Stomach (tissue), 9 donors: ENCODE results near the gene TLCD1. TPM values are rescaled to one million over a fixed set of nuclear protein-coding genes. Genes with fewer than 3 reads are reported as not detected.
"Not testable (repeated sequence)": the region's sequence is repeated elsewhere in the genome, so short reads cannot be mapped to it uniquely, and the experiment has no call there.

Experiments used
- DNase-seq, 2 donors: peaks; one replicate each; pipeline versions ENCODE4 v3.0.0 to v3.0.0-alpha.2; 2013 to 2019
- H3K27ac ChIP-seq, 5 donors: fragments of 200-600 bp in 4 of 5; sonication (generic) in 4 of 5; one replicate each; pipeline ENCODE4 v1.5.1; 2013 to 2019; ENCODE audit warnings: mild to moderate bottlenecking in 1 of 5, moderate library complexity in 1 of 5
- H3K27me3 ChIP-seq, 3 donors: fragments of 200-600 bp; sonication (generic); one replicate each; pipeline ENCODE4 v1.5.1; 2017 to 2019; ENCODE audit warnings: mixed run types in 1 of 3
- H3K36me3 ChIP-seq, 4 donors: fragments of 200-600 bp; sonication (generic); 1 replicate in 3 of 4; 2 replicates in 1 of 4; pipeline ENCODE4 v1.5.1; 2016 to 2019
- H3K4me1 ChIP-seq, 4 donors: fragments of 200-600 bp; sonication (generic); one replicate each; pipeline ENCODE4 v1.5.1; 2016 to 2019
- H3K4me3 ChIP-seq, 4 donors: fragments of 200-600 bp; sonication (generic) in 3 of 4; one replicate each; pipeline ENCODE4 v1.5.1; 2016 to 2019; ENCODE audit warnings: mild to moderate bottlenecking in 1 of 4
- H3K9me3 ChIP-seq, 4 donors: fragments of 200-600 bp; sonication (generic); one replicate each; pipeline ENCODE4 v1.5.1; 2016 to 2019
- EP300 ChIP-seq: sonication (generic); formaldehyde crosslinking; IDR thresholded peaks from one replicate; pipeline ENCODE4 v1.6.1; 2017; ENCODE audit warnings: antibody characterized with exemption
- POLR2A ChIP-seq, 4 donors: fragments of 450-650 bp; IDR thresholded peaks; one replicate each; pipeline ENCODE4 v1.6.1; 2016; ENCODE audit warnings: antibody characterized with exemption in 4 of 4, control low read depth in 2 of 4, mild to moderate bottlenecking in 1 of 4, moderate library complexity in 1 of 4
- POLR2AphosphoS5 ChIP-seq, 3 donors: sonication (generic); formaldehyde crosslinking; IDR thresholded peaks; one replicate each; pipeline ENCODE4 v1.6.1; 2016; ENCODE audit warnings: antibody characterized with exemption in 3 of 3
- WGBS, 5 donors: extraction: QIAGEN DNeasy Blood & Tissue Kit in 3 of 5; methylation state at CpG; one replicate each; pipeline versions ENCODE4 v1.1.5 to v1.1.7; 2013 to 2018; 5-methylcytosine and 5-hydroxymethylcytosine counted together
- intact Hi-C: fragments of 100-400 bp; cut with DNase I; formaldehyde crosslinking; loops from one replicate; pipeline ENCODE4 v1.15.1; 2023; ENCODE audit warnings: low total_unique reads
- polyA plus RNA-seq, 3 donors: library from polyadenylated mRNA; stranded (reverse); fragments of 200-250 nt; gene quantifications; one replicate each; pipeline ENCODE4 v1.2.3, GENCODE V29; 2013
- total RNA-seq, 5 donors: library from RNA; depleted of rRNA; stranded (reverse); fragments of >200 nt; gene quantifications; one replicate each; pipeline versions ENCODE4 v1.1.0 to v1.2.3, GENCODE V29; 2014 to 2016
- TF ChIP-seq, protein P1 (sequence below), 7 experiments: fragments of 450-650 bp in 4 of 7; fragments of 200-600 bp in 3 of 7; sonication (generic) in 3 of 7; IDR thresholded peaks; one replicate each; pipeline ENCODE4 v1.5.1; 2016 to 2019; ENCODE audit warnings: antibody characterized with exemption in 7 of 7, control low read depth in 2 of 7, mild to moderate bottlenecking in 1 of 7
- donor health status: healthy with polysubstance abuse.
- donor health status: Bipolar disorder and iron deficiency.
- donor health status: healthy.

The TLCD1 gene
- total and polyA plus RNA-seq, 8 donors: 2.6 to 21.0 (median 10.0) TPM; not detected in 2

DNA sequence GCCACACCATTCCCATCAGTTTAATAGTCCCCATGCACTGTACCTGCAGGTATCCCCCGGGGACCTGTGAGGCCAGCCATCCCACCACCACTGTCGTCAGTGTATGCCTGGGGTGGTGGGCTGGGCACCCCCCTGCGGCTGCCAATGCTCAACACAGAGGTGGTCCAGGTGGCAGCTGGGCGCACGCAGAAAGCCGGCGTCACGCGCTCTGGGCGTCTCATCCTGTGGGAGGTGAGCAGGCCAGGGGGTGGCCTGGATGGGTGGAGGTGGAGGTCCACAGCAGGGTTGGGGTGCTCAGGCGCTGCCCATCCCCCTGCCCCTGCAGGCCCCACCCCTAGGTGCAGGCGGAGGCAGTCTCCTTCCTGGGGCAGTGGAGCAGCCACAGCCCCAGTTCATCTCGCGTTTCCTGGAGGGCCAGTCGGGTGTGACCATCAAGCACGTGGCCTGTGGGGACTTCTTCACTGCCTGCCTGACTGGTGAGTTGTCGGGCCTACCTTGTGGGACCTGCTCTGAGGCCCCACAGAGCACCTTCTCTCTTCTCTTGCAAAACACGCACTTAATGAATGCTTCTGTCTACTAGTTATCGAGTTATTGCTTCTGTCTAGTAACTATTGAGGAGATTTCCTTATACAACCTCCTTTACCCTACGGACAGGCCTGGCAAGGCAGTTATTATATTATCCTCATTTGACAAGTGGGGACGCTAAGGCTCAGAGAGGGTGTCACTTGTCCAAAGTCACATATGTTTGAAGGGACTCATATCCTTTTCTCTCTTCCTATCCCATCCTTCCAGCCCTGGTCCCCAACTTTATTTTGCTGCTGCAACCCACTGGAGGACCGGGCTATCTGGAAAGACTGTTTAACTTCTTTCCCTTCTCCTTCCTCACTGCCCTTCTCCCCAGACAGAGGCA is 12.0 kb upstream of the TLCD1 start:
- Histone ChIP-seq H3K36me3 (peaks cover 0 to 14% (median 3%) of the 10 kb centered on the region in 4 donors), H3K27me3 (no peaks in the 10 kb centered on the region), H3K4me1 (peaks cover 6 to 22% (median 17%) of the 10 kb centered on the region in 4 donors), H3K27ac (no peak overlapping the region), H3K9me3 (no peaks in the 10 kb centered on the region), H3K4me3 (no peak overlapping the region)
- 68 to 79% (median 77%) methylated on average over 13 to 22 of the region's 22 CpGs for WGBS, 5 donors
- intact Hi-C loops: no loop called here
- DNase-seq: peak in 1 of 2 donors; percentile 66
- no peak for TF ChIP-seq POLR2A (IDR thresholded peaks at IDR 0.05)
- TF ChIP-seq, protein P1, sequence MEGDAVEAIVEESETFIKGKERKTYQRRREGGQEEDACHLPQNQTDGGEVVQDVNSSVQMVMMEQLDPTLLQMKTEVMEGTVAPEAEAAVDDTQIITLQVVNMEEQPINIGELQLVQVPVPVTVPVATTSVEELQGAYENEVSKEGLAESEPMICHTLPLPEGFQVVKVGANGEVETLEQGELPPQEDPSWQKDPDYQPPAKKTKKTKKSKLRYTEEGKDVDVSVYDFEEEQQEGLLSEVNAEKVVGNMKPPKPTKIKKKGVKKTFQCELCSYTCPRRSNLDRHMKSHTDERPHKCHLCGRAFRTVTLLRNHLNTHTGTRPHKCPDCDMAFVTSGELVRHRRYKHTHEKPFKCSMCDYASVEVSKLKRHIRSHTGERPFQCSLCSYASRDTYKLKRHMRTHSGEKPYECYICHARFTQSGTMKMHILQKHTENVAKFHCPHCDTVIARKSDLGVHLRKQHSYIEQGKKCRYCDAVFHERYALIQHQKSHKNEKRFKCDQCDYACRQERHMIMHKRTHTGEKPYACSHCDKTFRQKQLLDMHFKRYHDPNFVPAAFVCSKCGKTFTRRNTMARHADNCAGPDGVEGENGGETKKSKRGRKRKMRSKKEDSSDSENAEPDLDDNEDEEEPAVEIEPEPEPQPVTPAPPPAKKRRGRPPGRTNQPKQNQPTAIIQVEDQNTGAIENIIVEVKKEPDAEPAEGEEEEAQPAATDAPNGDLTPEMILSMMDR (IDR thresholded peaks at IDR 0.05): no peak

DNA sequence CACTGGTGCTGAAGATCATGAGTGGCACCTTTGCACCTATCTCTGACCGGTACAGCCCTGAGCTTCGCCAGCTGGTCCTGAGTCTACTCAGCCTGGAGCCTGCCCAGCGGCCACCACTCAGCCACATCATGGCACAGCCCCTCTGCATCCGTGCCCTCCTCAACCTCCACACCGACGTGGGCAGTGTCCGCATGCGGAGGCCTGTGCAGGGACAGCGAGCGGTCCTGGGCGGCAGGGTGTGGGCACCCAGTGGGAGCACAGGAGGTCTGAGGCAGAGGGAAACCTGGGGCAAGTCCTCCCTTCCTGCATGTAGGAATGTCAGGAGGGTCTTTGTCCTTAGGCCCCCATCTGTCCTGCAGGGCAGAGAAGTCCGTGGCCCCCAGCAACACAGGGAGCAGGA is 11.3 kb upstream of the TLCD1 start:
- H3K36me3 ChIP-seq: peaks cover 0 to 14% (median 3%) of the 10 kb centered on the region in 4 donors
- no peaks in the 10 kb centered on the region for H3K9me3 ChIP-seq
- H3K27me3 ChIP-seq: no peaks in the 10 kb centered on the region
- 93 to 99% (median 94%) methylated on average over 10 to 12 of the region's 12 CpGs for whole genome bisulfite sequencing, 5 donors
- TF ChIP-seq POLR2A (IDR thresholded peaks at IDR 0.05) (no peak), EP300 (no peak), POLR2AphosphoS5 (IDR thresholded peaks at IDR 0.05) (no peak)
- TF ChIP-seq, protein P1 (IDR thresholded peaks at IDR 0.05): no peak
- intact Hi-C loops: no loop called here
- H3K4me1 ChIP-seq: peaks cover 0 to 14% (median 10%) of the 10 kb centered on the region in 4 donors
- no peak overlapping the region for H3K4me3 ChIP-seq
- no peak for DNase-seq
- H3K27ac ChIP-seq: no peak overlapping the region

DNA sequence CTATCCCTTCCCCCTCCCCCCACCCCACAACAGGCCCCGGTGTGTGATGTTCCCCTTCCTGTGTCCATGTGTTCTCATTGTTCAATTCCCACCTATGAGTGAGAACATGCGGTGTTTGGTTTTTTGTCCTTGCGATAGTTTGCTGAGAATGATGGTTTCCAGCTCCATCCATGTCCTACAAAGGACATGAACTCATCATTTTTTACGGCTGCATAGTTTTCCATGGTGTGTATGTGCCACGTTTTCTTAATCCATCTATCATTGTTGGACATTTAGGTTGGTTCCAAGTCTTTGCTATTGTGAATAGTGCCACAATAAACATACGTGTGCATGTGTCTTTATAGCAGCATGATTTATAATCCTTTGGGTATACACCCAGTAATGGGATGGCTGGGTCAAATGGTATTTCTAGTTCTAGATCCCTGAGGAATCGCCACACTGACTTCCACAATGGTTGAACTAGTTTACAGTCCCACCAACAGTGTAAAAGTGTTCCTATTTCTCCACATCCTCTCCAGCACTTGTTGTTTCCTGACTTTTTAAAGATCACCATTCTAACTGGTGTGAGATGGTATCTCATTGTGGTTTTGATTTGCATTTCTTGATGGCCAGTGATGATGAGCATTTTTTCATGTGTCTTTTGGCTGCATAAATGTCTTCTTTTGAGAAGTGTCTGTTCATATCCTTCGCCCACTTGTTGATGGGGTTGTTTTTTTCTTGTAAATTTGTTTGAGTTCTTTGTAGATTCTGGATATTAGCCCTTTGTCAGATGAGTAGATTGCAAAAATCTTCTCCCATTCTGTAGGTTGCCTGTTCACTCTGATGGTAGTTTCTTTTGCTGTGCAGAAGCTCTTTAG is 10.1 kb upstream of the TLCD1 start:
- H3K9me3 ChIP-seq, H3K27ac ChIP-seq, H3K27me3 ChIP-seq, H3K4me1 ChIP-seq, intact Hi-C loops, H3K4me3 ChIP-seq, DNase-seq: not testable (repeated sequence)
- H3K36me3 ChIP-seq: peaks cover 0 to 14% (median 3%) of the 10 kb centered on the region in 4 donors
- WGBS, 5 donors: 91 to 97% (median 95%) methylated on average over 3 to 7 of the region's 8 CpGs

DNA sequence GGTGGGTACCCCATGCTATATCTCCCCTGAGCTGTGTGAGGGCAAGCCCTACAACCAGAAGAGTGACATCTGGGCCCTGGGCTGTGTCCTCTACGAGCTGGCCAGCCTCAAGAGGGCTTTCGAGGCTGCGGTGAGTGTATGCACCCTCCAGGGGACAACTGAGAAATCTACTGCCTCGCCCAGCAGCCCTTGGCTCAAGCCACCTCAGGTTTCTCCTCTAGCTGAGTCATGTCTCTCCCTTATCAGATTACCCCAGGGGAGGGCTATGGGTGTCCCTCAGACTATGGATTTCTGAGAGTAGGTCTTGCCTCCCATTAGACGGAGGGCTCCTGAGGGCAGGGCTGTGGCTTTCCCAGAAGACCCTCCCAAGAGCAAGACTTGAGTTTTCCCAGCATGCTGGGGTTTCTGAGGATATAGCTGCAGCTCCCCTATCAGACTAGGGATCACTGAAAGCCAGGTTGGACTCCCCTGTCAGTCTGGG is 9.2 kb upstream of the TLCD1 start:
- TF ChIP-seq EP300 (no peak), POLR2A (IDR thresholded peaks at IDR 0.05) (no peak), POLR2AphosphoS5 (IDR thresholded peaks at IDR 0.05) (no peak)
- TF ChIP-seq, protein P1 (IDR thresholded peaks at IDR 0.05): no peak
- peaks cover 0 to 4% (median 0%) of the 10 kb centered on the region in 4 donors for H3K4me1 ChIP-seq
- H3K27me3 ChIP-seq: no peaks in the 10 kb centered on the region
- peaks cover 0 to 14% (median 3%) of the 10 kb centered on the region in 4 donors for H3K36me3 ChIP-seq
- intact Hi-C loops: no loop called here
- no peaks in the 10 kb centered on the region for H3K9me3 ChIP-seq
- DNase-seq: no peak
- no peak overlapping the region for H3K27ac ChIP-seq
- 51 to 73% (median 54%) methylated on average over 3 to 5 of the region's 5 CpGs for WGBS, 5 donors
- H3K4me3 ChIP-seq: no peak overlapping the region
